ENCODE results near the gene WNT16.
A peak's percentile ranks its signal among the peaks of the same experiment; 100 is the strongest.

WNT16 gene

DNA sequence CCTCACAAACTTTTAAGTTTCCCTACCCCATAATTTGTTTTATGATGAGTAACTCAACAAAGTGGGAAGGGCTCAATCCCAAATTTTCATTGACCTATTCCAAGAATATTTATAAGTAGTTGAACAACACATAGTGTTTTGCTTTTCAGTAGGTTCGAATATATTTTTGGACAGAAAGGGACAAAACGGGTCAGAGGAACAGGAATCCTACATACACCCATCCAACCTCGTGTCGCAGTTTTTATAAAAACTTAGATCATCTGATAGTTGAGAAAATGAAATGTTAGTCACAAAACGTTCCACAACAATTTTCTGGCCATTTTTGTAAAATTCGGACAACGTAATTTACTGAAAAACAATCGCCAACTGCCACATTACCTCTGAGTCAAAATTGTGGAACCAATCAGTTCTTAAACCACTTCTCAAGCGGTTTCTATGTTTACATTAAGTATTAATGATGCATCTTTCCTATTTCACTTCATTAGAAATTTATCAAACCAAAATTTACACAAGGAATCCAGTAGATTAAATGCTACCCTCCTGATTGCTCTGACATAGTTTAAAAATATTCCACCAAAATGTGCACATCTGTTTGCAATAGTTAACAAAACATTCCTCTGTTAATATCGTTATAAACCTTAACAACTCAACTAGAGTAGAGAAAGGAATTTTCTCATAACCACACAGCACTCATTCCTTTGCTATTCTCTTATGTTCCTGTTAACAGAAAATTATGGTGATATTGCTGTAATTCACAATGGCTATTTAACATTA, 6.3 kb downstream of the WNT16 start:
- H3K4me3 ChIP-seq (ENCODE audit: low read depth, low read length), result no peak overlapping the region
- TF ChIP-seq, protein P1, sequence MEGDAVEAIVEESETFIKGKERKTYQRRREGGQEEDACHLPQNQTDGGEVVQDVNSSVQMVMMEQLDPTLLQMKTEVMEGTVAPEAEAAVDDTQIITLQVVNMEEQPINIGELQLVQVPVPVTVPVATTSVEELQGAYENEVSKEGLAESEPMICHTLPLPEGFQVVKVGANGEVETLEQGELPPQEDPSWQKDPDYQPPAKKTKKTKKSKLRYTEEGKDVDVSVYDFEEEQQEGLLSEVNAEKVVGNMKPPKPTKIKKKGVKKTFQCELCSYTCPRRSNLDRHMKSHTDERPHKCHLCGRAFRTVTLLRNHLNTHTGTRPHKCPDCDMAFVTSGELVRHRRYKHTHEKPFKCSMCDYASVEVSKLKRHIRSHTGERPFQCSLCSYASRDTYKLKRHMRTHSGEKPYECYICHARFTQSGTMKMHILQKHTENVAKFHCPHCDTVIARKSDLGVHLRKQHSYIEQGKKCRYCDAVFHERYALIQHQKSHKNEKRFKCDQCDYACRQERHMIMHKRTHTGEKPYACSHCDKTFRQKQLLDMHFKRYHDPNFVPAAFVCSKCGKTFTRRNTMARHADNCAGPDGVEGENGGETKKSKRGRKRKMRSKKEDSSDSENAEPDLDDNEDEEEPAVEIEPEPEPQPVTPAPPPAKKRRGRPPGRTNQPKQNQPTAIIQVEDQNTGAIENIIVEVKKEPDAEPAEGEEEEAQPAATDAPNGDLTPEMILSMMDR (IDR thresholded peaks at IDR 0.05; ENCODE audit: borderline replicate concordance, insufficient read depth, low read depth, low read length), result no peak

DNA sequence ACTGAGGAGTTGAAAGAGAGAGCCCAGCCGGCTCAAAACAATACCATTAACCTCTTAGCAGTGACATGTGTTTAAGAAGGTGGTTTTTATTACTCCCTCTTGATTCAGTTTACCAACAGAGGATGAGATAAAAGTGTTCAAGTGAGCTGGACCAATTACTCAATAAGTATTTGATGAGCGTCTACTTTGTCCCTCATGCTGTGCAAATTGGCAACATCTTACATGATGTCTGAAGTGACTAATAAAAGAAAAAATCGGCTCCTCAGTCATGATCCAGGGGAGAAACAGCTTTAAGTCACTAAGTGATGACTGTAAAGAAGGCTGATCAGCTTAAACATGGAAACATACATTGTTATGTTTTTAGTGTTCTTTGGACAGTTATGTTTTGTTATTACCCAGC, 7.8 kb downstream of the WNT16 start:
- TF ChIP-seq, protein P1 (IDR thresholded peaks at IDR 0.05; ENCODE audit: borderline replicate concordance, insufficient read depth, low read depth, low read length), result no peak
- H3K4me3 ChIP-seq (ENCODE audit: low read depth, low read length), result no peak overlapping the region

DNA sequence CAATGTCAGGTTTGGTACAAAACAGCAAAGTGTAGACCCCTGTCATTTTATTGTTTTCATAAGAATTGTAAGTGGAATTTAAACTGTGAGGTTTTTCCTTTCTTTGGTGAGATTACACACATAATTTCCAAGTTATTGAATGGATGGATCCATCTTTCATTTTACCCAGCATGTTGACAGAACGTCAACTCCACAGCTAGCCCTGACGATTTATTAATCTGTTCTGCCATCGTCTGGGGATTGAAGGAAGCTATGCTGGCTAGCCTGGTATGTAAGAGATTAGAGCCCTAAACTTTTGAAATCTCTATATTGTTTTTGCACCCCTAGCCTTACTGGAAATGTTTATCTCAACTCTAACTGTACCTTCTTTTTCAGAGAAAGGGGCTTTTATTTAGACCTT, 8.6 kb downstream of the WNT16 start:
- H3K4me3 ChIP-seq (ENCODE audit: low read depth, low read length), result no peak overlapping the region
- TF ChIP-seq, protein P1 (IDR thresholded peaks at IDR 0.05; ENCODE audit: borderline replicate concordance, insufficient read depth, low read depth, low read length), result peak; percentile 8; the same call in 1 of the 2 replicates

DNA sequence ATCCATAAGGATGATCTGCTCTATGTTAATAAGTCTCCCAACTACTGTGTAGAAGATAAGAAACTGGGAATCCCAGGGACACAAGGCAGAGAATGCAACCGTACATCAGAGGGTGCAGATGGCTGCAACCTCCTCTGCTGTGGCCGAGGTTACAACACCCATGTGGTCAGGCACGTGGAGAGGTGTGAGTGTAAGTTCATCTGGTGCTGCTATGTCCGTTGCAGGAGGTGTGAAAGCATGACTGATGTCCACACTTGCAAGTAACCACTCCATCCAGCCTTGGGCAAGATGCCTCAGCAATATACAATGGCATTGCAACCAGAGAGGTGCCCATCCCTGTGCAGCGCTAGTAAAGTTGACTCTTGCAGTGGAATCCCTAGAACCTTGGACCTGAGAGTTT, 10.3 kb downstream of the WNT16 start:
- TF ChIP-seq, protein P1 (IDR thresholded peaks at IDR 0.05; ENCODE audit: borderline replicate concordance, insufficient read depth, low read depth, low read length), result no peak
- no peak overlapping the region for H3K4me3 ChIP-seq (ENCODE audit: low read depth, low read length)

DNA sequence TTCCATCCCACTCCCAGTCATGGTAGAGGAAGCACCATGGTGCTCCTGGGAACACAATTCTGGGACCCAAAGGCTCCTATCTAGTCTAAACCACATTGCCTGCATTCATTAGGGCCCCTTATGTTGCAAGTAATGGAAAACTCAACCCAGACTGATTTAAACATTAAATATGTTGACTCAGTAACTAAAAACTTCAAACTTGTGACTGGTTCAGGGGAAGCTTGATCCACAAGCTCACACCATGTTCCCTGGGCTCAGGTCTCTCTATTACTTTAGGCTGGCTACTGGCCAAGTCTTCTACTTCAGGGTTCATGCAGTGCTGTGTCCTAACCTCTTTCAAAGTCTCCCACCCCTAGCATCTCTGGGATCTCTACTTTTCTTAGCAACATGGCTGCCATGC, 13.1 kb downstream of the WNT16 start:
- TF ChIP-seq, protein P1 (IDR thresholded peaks at IDR 0.05; ENCODE audit: borderline replicate concordance, insufficient read depth, low read depth, low read length), result no peak
- no peak overlapping the region for H3K4me3 ChIP-seq (ENCODE audit: low read depth, low read length)

DNA sequence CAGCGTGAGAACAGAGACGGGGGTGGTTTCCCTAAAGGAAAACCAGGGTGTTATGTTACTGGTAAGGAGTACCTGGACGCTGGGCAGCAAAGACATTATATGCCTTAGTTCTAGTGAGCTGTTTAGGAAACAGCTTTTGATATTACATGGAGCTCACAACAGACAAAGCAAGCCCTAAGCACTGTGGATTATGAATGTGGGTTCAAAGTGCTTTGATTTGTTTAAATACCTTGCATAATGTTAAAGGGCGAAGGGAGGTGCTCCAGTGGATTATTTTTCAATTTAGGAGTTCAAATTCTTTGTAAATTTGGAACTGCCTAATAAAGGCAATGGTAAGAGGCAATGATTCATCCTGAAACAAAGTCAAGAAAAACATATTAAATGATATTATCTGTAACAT, 13.8 kb downstream of the WNT16 start:
- no peak overlapping the region for H3K4me3 ChIP-seq (ENCODE audit: low read depth, low read length)
- TF ChIP-seq, protein P1 (IDR thresholded peaks at IDR 0.05; ENCODE audit: borderline replicate concordance, insufficient read depth, low read depth, low read length), result no peak

DNA sequence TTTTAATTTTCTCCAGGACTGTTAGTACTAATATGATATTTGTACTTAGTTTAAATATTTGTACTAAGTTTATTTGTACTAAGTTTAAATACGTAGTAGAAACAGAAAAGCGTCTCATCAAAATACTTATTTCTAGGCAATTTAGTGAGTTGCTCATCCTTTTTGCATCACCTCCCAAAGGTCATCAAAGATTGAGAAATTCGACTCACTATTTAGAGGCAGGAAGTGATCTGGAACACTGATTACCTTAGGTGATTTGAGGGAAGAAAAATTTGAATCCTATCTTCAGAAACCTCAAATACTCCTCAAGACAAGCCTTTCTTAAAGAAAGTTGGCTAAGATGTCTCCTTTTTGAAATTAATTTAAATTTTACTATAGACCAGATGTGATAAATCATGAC, 14.5 kb downstream of the WNT16 start:
- TF ChIP-seq, protein P1 (IDR thresholded peaks at IDR 0.05; ENCODE audit: borderline replicate concordance, insufficient read depth, low read depth, low read length), result no peak
- no peak overlapping the region for H3K4me3 ChIP-seq (ENCODE audit: low read depth, low read length)

All from GM12875 (cell line).